ENCODE data around the gene RIPOR3. TPM values are rescaled to one million over a fixed set of nuclear protein-coding genes. Genes with fewer than 3 reads are reported as not detected.

The RIPOR3 gene
- total and polyA plus RNA-seq, 12 donors, result 1.6 to 50.2 (median 3.3) TPM

DNA sequence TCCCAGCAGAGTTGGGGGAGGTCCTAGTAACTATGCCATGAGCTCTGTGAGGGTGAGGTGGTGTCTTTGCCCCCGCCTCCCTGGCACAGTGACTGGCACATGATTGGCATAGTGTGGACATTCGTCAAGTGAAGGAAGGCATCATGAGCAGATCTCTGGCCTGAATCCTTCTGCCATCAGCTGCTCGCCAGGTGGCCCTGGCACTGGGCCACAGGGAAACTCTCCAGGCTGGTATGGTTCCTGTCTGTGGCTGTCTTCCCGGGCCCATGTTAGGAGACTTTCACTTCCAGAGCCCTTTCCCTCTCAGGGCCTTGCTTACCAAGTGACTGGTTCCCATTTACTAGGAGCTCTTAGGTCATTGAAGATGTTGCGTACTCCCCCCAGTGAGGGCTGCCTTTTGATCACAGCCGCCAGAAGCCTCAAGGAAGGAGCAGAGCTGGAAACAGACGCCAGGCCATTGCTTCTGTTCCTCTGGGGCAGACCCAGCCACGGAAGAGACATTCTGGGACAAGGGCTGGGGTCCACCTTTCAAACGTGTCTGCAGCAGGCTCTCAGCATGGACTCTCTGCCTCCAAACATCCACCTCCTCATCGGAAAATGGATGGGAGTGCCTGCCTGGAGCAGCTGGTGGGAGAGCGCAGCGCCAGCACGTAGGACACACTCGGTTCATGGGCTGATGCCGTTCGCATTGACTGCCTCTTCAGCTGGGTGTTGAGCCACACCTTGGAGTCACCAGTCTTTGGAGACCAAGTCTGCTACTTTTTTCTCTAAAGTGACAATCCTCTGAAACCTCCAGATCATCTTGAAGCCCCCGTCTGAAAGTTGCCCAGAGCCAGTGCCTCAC lies 113.9 kb downstream of the RIPOR3 start:
- DNase-seq, result peak; percentile 76 to 78
- Histone ChIP-seq H3K36me3 (peaks cover 0 to 91% (median 35%) of the 10 kb centered on the region in 9 donors), H3K9me3 (no peaks in the 10 kb centered on the region), H3K27ac (peak overlapping the region in 8 of 10 donors; percentile 36 to 73 (median 58)), H3K27me3 (no peaks in the 10 kb centered on the region), H3K4me3 (no peak overlapping the region), H3K4me1 (peaks cover 10 to 53% (median 36%) of the 10 kb centered on the region in 9 donors)
- WGBS, 2 donors, result 70 to 73% methylated on average over 17 of the region's 17 CpGs
- intact Hi-C loops (cut with DNase I), result loop anchor here (2.0 to 10.0 kb wide), 12 partner anchors 65 to 395 kb away; partner anchors contain the start of gene PTPN1 (in 2 of the 10)
- TF ChIP-seq CTCF (IDR thresholded peaks at IDR 0.05), result no peak
- peak; percentile 56 to 86 (median 69) for ATAC-seq

DNA sequence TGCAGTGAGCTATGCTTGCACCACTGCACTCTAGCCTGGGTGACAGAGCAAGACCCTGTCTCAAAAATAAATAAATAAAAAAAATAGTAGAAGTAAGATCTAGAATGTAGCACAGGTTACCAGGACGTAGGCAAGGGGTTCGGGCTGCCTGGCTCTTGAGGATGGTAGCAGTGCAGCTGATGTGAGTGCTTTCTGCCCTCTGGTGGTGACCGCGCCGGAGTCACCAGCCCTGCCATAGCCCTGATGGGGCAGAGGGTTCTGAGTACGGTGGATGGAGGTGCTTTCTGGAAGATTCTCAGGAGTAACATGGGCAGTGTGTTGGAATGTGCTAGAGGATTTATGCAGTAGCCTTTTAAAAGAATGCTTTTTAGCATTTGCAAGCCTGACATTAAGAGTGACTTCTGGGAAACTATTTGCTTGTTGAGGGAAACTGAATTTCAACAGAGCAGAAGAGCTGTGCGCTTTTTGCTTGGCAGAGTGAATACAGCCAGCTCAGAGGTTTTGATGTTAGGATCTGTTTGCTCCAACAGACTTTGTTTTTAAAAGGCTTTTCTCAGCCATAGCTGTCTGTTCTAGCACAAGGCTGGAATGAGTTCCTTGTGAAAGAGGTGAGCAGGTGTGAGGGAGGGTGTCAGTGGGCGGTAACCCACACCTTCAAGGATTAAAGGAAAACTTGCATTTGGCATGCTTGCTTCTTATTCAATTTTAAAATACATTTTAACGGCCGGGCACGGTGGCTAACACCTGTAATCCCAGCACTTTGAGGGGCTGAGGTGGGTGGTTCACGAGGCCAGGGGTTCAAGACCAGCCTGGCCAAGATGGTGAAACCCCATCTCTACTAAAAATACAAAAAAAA lies 115.2 kb downstream of the RIPOR3 start:
- no peaks in the 10 kb centered on the region for H3K9me3 ChIP-seq
- H3K4me1 ChIP-seq, result peaks cover 10 to 66% (median 44%) of the 10 kb centered on the region in 9 donors
- H3K4me3 ChIP-seq, result no peak overlapping the region
- ATAC-seq (peak; percentile 52 to 75 (median 66)), DNase-seq (peak; percentile 61 to 71)
- H3K27me3 ChIP-seq, result no peaks in the 10 kb centered on the region
- TF ChIP-seq CTCF (IDR thresholded peaks at IDR 0.05), result peak; percentile 34 to 81 (median 72)
- peaks cover 0 to 90% (median 35%) of the 10 kb centered on the region in 9 donors for H3K36me3 ChIP-seq
- intact Hi-C loops (cut with DNase I), result loop anchor here (2.0 to 10.0 kb wide), 13 partner anchors 64 to 394 kb away; partner anchors contain the start of gene PTPN1 (in 3 of the 10)
- WGBS, 2 donors, result 61 to 64% methylated on average over 12 of the region's 12 CpGs
- peak overlapping the region in 7 of 10 donors; percentile 2 to 73 (median 38) for H3K27ac ChIP-seq

DNA sequence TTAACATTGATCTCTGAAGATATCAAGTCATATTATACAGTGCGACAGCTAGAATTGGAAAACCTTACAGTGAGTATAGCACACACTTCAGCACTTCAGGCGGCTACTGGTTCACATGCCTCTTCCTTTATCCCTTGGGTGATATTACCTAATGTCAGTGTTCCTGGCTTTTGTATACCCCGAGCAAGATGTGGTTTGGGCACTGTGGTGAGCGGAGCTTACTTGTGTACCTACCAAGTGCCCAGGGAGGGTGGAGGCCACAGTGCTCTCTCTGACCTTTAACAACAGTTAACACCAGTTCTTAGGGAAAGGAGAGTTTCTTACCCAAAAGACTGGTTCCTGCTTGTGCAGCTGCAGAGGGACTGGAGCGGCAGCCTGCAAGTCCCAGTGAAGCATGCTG lies 116.8 kb downstream of the RIPOR3 start:
- Histone ChIP-seq H3K27me3 (no peaks in the 10 kb centered on the region), H3K4me3 (no peak overlapping the region), H3K36me3 (peaks cover 0 to 90% (median 32%) of the 10 kb centered on the region in 9 donors), H3K9me3 (no peaks in the 10 kb centered on the region), H3K27ac (peak overlapping the region in 2 of 10 donors; percentile 61 to 71), H3K4me1 (peaks cover 10 to 77% (median 57%) of the 10 kb centered on the region in 9 donors)
- no peak for TF ChIP-seq CTCF (IDR thresholded peaks at IDR 0.05)
- intact Hi-C loops (cut with DNase I), result loop anchor here in 5 of 10 donors (2.0 to 10.0 kb wide), 5 partner anchors 62 to 180 kb away; partner anchors contain the start of gene PTPN1 (in 4 of the 5)
- no peak for DNase-seq
- ATAC-seq, result no peak
- 93% methylated on average over 5 of the region's 5 CpGs for WGBS, 2 donors

DNA sequence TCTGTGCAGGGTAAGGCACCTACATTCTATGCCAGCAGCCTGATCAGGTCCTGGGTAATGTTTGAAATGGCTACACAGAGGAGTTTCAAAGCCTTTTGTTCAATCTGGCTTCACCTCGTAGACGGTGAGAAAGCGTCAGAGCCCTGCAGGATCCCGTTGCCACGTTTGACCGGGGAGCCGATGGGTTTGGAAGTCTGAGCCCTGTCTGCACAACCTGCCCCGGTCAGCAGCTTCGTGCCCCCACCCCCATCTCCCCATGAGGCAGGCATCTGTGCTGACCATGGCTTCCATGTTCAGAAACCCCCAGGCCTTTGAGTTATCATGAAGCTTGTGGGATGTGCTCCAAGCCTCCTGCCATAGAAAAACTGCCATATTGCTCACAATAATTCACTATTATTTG lies 117.2 kb downstream of the RIPOR3 start:
- intact Hi-C loops (cut with DNase I), result loop anchor here in 5 of 10 donors (2.0 to 10.0 kb wide), 5 partner anchors 62 to 179 kb away; partner anchors contain the start of gene PTPN1 (in 4 of the 5)
- DNase-seq (no peak), ATAC-seq (no peak)
- whole genome bisulfite sequencing, 2 donors, result 81 to 84% methylated on average over 9 of the region's 9 CpGs
- Histone ChIP-seq H3K36me3 (peaks cover 0 to 90% (median 29%) of the 10 kb centered on the region in 9 donors), H3K27ac (peak overlapping the region in 6 of 10 donors; percentile 47 to 71 (median 64)), H3K9me3 (no peaks in the 10 kb centered on the region), H3K4me3 (no peak overlapping the region), H3K4me1 (peaks cover 10 to 77% (median 57%) of the 10 kb centered on the region in 9 donors), H3K27me3 (no peaks in the 10 kb centered on the region)
- no peak for TF ChIP-seq CTCF (IDR thresholded peaks at IDR 0.05)
